Stimulated activated naive CD8-positive, alpha-beta T cell treated with anti-CD3 and anti-CD28 coated beads, Interleukin-15, amount 100 ng/mL, for 72 hours (primary cell): ENCODE measurements around the gene AP1G1.
A peak's percentile ranks its signal among the peaks of the same experiment; 100 is the strongest.
"Not testable (repeated sequence)": the region's sequence is repeated elsewhere in the genome, so short reads cannot be mapped to it uniquely, and the experiment has no call there.

Source experiments
- ATAC-seq: fragments of 150-1000 bp; cut with Tn5 transposase; 2 replicates; pipeline ENCODE4 v1.10.0; 2021; ENCODE audit warnings: mild to moderate bottlenecking, moderate library complexity
- DNase-seq, 2 donors: peaks; one replicate each; pipeline ENCODE4 v3.0.0; 2021 to 2022
- H3K27ac Mint-ChIP-seq, 2 donors: one replicate each; pipeline ENCODE4 v1.8.0; 2022; ENCODE audit warnings: mild to moderate bottlenecking in 2 of 2, mixed read lengths in 2 of 2, moderate library complexity in 2 of 2
- H3K27me3 Mint-ChIP-seq: one replicate; pipeline ENCODE4 v1.8.0; 2022; ENCODE audit warnings: mixed read lengths
- H3K4me1 Mint-ChIP-seq: one replicate; pipeline ENCODE4 v1.8.0; 2022; ENCODE audit warnings: mild to moderate bottlenecking, mixed read lengths
- H3K4me3 Mint-ChIP-seq, 2 donors: one replicate each; pipeline ENCODE4 v1.8.0; 2022; ENCODE audit warnings: mild to moderate bottlenecking in 2 of 2, mixed read lengths in 2 of 2, moderate library complexity in 1 of 2
- H3K9me3 Mint-ChIP-seq, 2 donors: one replicate each; pipeline ENCODE4 v1.8.0; 2022; ENCODE audit warnings: mixed read lengths in 2 of 2

The AP1G1 gene

GRCh38 chr16:71832112-71832511, 23.5 kb upstream of the AP1G1 start:
- H3K27me3 Mint-ChIP-seq, ATAC-seq, H3K4me3 Mint-ChIP-seq, H3K4me1 Mint-ChIP-seq, DNase-seq, H3K9me3 Mint-ChIP-seq: not testable (repeated sequence)
- peak overlapping the region; percentile 40 to 82 for H3K27ac Mint-ChIP-seq

GRCh38 chr16:71831698-71832097, 23.1 kb upstream of the AP1G1 start:
- H3K27ac Mint-ChIP-seq, result peak overlapping the region; percentile 40 to 82
- ATAC-seq, H3K4me3 Mint-ChIP-seq, H3K9me3 Mint-ChIP-seq, H3K27me3 Mint-ChIP-seq, H3K4me1 Mint-ChIP-seq, DNase-seq: not testable (repeated sequence)

- H3K9me3 Mint-ChIP-seq, result no peaks in the 10 kb centered on the region
- no peaks in the 10 kb centered on the region for H3K27me3 Mint-ChIP-seq
- no peak overlapping the region for H3K4me3 Mint-ChIP-seq
- H3K27ac Mint-ChIP-seq, result no peak overlapping the region
- no peaks in the 10 kb centered on the region for H3K4me1 Mint-ChIP-seq
- ATAC-seq, result no peak
- DNase-seq, result no peak
Measured at GRCh38 chr16:71830359-71830758, 21.7 kb upstream of the AP1G1 start.

- no peak overlapping the region for H3K4me3 Mint-ChIP-seq
- no peaks in the 10 kb centered on the region for H3K4me1 Mint-ChIP-seq
- ATAC-seq, result no peak
- no peaks in the 10 kb centered on the region for H3K27me3 Mint-ChIP-seq
- H3K27ac Mint-ChIP-seq, result no peak overlapping the region
- H3K9me3 Mint-ChIP-seq, result no peaks in the 10 kb centered on the region
- no peak for DNase-seq
Measured at GRCh38 chr16:71826533-71827017, 17.9 kb upstream of the AP1G1 start.

GRCh38 chr16:71817155-71817500, 8.5 kb upstream of the AP1G1 start:
- H3K9me3 Mint-ChIP-seq, H3K4me3 Mint-ChIP-seq, H3K27ac Mint-ChIP-seq, H3K4me1 Mint-ChIP-seq, ATAC-seq, DNase-seq, H3K27me3 Mint-ChIP-seq: not testable (repeated sequence)

GRCh38 chr16:71811261-71811803, 2.7 kb upstream of the AP1G1 start:
- no peak for DNase-seq
- Mint-ChIP-seq H3K4me1 (peaks cover 28% of the 10 kb centered on the region), H3K27ac (no peak overlapping the region), H3K4me3 (no peak overlapping the region), H3K27me3 (no peaks in the 10 kb centered on the region), H3K9me3 (no peaks in the 10 kb centered on the region)
- no peak for ATAC-seq

- not testable (repeated sequence) for ATAC-seq, DNase-seq, H3K9me3 Mint-ChIP-seq, H3K27me3 Mint-ChIP-seq
- Mint-ChIP-seq H3K27ac (peak overlapping the region in 1 of 2 donors; percentile 88), H3K4me3 (peak overlapping the region; percentile 97 to 100), H3K4me1 (peaks cover 31% of the 10 kb centered on the region)
Measured at GRCh38 chr16:71810155-71810530, 1.5 kb upstream of the AP1G1 start.

- Mint-ChIP-seq H3K4me3 (peak overlapping the region; percentile 97 to 100), H3K27me3 (no peaks in the 10 kb centered on the region), H3K9me3 (no peaks in the 10 kb centered on the region), H3K27ac (peak overlapping the region; percentile 100), H3K4me1 (peaks cover 47% of the 10 kb centered on the region)
- ATAC-seq (peak; percentile 63), DNase-seq (no peak)
Measured at GRCh38 chr16:71807905-71808592, 585 bp downstream of the AP1G1 start.

GRCh38 chr16:71803305-71803690, 5.3 kb downstream of the AP1G1 start:
- Mint-ChIP-seq H3K4me3 (no peak overlapping the region), H3K9me3 (no peaks in the 10 kb centered on the region), H3K27ac (peak overlapping the region in 1 of 2 donors; percentile 78), H3K27me3 (no peaks in the 10 kb centered on the region), H3K4me1 (peaks cover 41% of the 10 kb centered on the region)
- DNase-seq (no peak), ATAC-seq (no peak)

GRCh38 chr16:71796501-71797097, 12.0 kb downstream of the AP1G1 start:
- peaks cover 59% of the 10 kb centered on the region for H3K4me1 Mint-ChIP-seq
- H3K27ac Mint-ChIP-seq, result peak overlapping the region in 1 of 2 donors; percentile 5
- no peak overlapping the region for H3K4me3 Mint-ChIP-seq
- no peak for ATAC-seq
- no peaks in the 10 kb centered on the region for H3K27me3 Mint-ChIP-seq
- no peak for DNase-seq
- H3K9me3 Mint-ChIP-seq, result no peaks in the 10 kb centered on the region

- Mint-ChIP-seq H3K9me3 (no peaks in the 10 kb centered on the region), H3K27me3 (no peaks in the 10 kb centered on the region), H3K4me3 (peak overlapping the region; percentile 12 to 47), H3K4me1 (peaks cover 74% of the 10 kb centered on the region), H3K27ac (peak overlapping the region in 1 of 2 donors; percentile 44)
- peak; percentile 65 for ATAC-seq
- no peak for DNase-seq
Measured at GRCh38 chr16:71794943-71795342, 13.7 kb downstream of the AP1G1 start.

- Mint-ChIP-seq H3K27me3 (no peaks in the 10 kb centered on the region), H3K27ac (no peak overlapping the region), H3K4me3 (no peak overlapping the region), H3K4me1 (peaks cover 75% of the 10 kb centered on the region), H3K9me3 (no peaks in the 10 kb centered on the region)
- DNase-seq (no peak), ATAC-seq (no peak)
Measured at GRCh38 chr16:71794018-71794417, 14.6 kb downstream of the AP1G1 start.

GRCh38 chr16:71792176-71792575, 16.5 kb downstream of the AP1G1 start:
- Mint-ChIP-seq H3K27ac (peak overlapping the region; percentile 62 to 72), H3K9me3 (no peaks in the 10 kb centered on the region), H3K4me1 (peaks cover 66% of the 10 kb centered on the region), H3K4me3 (no peak overlapping the region), H3K27me3 (no peaks in the 10 kb centered on the region)
- no peak for DNase-seq
- ATAC-seq, result no peak

GRCh38 chr16:71790329-71790728, 18.3 kb downstream of the AP1G1 start:
- ATAC-seq, DNase-seq, H3K9me3 Mint-ChIP-seq, H3K27ac Mint-ChIP-seq, H3K4me3 Mint-ChIP-seq, H3K27me3 Mint-ChIP-seq: not testable (repeated sequence)
- peaks cover 49% of the 10 kb centered on the region for H3K4me1 Mint-ChIP-seq

GRCh38 chr16:71789136-71789535, 19.5 kb downstream of the AP1G1 start:
- peaks cover 46% of the 10 kb centered on the region for H3K4me1 Mint-ChIP-seq
- DNase-seq, result no peak
- H3K4me3 Mint-ChIP-seq, result no peak overlapping the region
- H3K27ac Mint-ChIP-seq, result no peak overlapping the region
- H3K9me3 Mint-ChIP-seq, result no peaks in the 10 kb centered on the region
- no peak for ATAC-seq
- H3K27me3 Mint-ChIP-seq, result no peaks in the 10 kb centered on the region

- H3K4me1 Mint-ChIP-seq, result peaks cover 42% of the 10 kb centered on the region
- H3K27me3 Mint-ChIP-seq, result no peaks in the 10 kb centered on the region
- ATAC-seq, result no peak
- H3K4me3 Mint-ChIP-seq, result no peak overlapping the region
- no peak for DNase-seq
- H3K9me3 Mint-ChIP-seq, result no peaks in the 10 kb centered on the region
- H3K27ac Mint-ChIP-seq, result no peak overlapping the region
Measured at GRCh38 chr16:71788578-71788977, 20.1 kb downstream of the AP1G1 start.
